Esophagus muscularis mucosa (tissue), 3 donors: ENCODE data around the gene BRCA1.

Experiments
- POLR2A ChIP-seq: fragments of 450-650 bp; IDR thresholded peaks from one replicate; pipeline ENCODE4 v1.6.1; 2017; ENCODE audit warnings: antibody characterized with exemption, moderate library complexity, mild to moderate bottlenecking, low read depth
- TF ChIP-seq, protein P1 (sequence below), 3 experiments: fragments of 200-600 bp in 2 of 3; fragments of 450-650 bp in 1 of 3; sonication (generic) in 2 of 3; IDR thresholded peaks; one replicate each; pipeline ENCODE4 v1.5.1; 2017 to 2019; ENCODE audit warnings: antibody characterized with exemption in 3 of 3, mild to moderate bottlenecking in 2 of 3, moderate library complexity in 1 of 3

- TF ChIP-seq POLR2A, result no peak
- TF ChIP-seq, protein P1, sequence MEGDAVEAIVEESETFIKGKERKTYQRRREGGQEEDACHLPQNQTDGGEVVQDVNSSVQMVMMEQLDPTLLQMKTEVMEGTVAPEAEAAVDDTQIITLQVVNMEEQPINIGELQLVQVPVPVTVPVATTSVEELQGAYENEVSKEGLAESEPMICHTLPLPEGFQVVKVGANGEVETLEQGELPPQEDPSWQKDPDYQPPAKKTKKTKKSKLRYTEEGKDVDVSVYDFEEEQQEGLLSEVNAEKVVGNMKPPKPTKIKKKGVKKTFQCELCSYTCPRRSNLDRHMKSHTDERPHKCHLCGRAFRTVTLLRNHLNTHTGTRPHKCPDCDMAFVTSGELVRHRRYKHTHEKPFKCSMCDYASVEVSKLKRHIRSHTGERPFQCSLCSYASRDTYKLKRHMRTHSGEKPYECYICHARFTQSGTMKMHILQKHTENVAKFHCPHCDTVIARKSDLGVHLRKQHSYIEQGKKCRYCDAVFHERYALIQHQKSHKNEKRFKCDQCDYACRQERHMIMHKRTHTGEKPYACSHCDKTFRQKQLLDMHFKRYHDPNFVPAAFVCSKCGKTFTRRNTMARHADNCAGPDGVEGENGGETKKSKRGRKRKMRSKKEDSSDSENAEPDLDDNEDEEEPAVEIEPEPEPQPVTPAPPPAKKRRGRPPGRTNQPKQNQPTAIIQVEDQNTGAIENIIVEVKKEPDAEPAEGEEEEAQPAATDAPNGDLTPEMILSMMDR (IDR thresholded peaks at IDR 0.05), result no peak
Observed at GRCh38 chr17:43016216-43016615, 108.9 kb downstream of the BRCA1 start.
